Upper lobe of right lung (tissue), 1 donor: ENCODE results near the gene IQGAP2. TPM values are rescaled to one million over a fixed set of nuclear protein-coding genes. Genes with fewer than 3 reads are reported as not detected.
"Not testable (repeated sequence)": the region's sequence is repeated elsewhere in the genome, so short reads cannot be mapped to it uniquely, and the experiment has no call there.

Experiments
- ATAC-seq: fragments of 200-7000 bp; cut with Tn5 transposase; one replicate; pipeline ENCODE4 v1.9.1; 2020; ENCODE audit warnings: mild to moderate bottlenecking, moderate library complexity
- DNase-seq: peaks from one replicate; pipeline ENCODE4 v3.0.0-alpha.2; 2020
- H3K27ac ChIP-seq: fragments of 200-600 bp; one replicate; pipeline ENCODE4 v1.8.0; 2022
- H3K27me3 ChIP-seq: fragments of 200-600 bp; one replicate; pipeline ENCODE4 v1.8.0; 2022; ENCODE audit warnings: mild to moderate bottlenecking
- H3K36me3 ChIP-seq: fragments of 200-600 bp; one replicate; pipeline ENCODE4 v1.8.0; 2022
- H3K4me1 ChIP-seq: fragments of 200-600 bp; one replicate; pipeline ENCODE4 v1.8.0; 2022
- H3K4me3 ChIP-seq: fragments of 200-600 bp; one replicate; pipeline ENCODE4 v1.8.0; 2022; ENCODE audit warnings: mild to moderate bottlenecking
- H3K9me3 ChIP-seq: fragments of 200-600 bp; one replicate; pipeline ENCODE4 v1.8.0; 2022
- CTCF ChIP-seq: fragments of 200-600 bp; IDR thresholded peaks from one replicate; pipeline ENCODE4 v1.8.0; 2022; ENCODE audit warnings: antibody characterized with exemption
- intact Hi-C: fragments of 100-400 bp; cut with DNase I; formaldehyde crosslinking; loops from one replicate; pipeline ENCODE4 v1.11.0; 2022
- total RNA-seq: library from RNA; stranded (reverse); fragmentation: NEBNext Ultra II Directional; extraction: Animal tissue kit (Norgen Biotek cat#: 25700); gene quantifications from one replicate; pipeline ENCODE4 v1.2.1, GENCODE V29; 2021
- donor health status: DM: no; HTN: yes; CAD: no; lungs with severe emphysema.

The IQGAP2 gene
- total RNA-seq, 1 donor from 2014 or later = 31.0 TPM

DNA sequence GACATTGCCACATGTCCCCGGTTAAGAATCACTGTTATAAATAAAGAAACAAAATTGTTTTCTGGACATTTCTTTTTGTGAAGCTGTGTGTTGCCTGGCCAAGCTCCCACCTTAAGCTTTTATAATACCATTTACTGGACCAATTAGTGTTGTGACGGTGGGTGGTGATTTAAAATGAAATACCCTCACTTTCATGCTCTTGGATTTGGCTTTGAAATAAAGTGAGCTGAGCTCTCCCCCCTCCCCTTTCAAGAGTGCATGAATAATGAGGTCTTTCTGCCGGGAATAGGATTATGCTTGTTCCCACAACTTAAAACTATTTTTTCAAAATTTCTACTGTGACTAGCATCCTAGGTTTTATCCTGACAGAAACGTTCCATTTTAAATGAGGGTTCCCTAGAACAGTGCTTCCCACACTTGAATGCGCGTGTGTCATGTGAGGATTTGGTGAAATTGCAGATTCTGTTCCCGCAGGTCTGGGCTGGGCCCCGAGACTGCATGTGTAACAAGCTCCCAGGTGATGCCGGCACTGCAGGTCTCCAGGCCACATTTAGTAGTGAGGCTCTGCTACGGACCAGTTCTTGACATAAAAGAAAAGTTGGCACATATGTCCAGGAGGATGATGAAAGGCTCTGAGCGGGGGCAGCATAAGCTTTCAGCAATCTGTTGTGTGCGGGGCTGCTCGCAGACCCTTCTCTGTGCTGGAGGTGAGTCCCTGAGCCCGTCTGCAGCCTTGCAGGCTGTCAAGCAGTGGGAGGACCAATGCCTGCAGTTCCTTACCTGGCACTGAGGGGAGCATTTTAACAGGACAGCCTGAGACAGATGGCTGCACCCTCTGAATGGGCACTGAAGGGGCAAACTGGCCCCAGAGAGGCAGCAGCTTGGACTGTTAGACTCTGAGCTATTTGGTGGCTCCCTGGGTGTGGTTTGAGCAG lies 24.4 kb downstream of the IQGAP2 start:
- ATAC-seq (no peak), DNase-seq (no peak)
- peaks cover 5% of the 10 kb centered on the region for H3K4me1 ChIP-seq
- no peak overlapping the region for H3K27ac ChIP-seq
- intact Hi-C loops = no loop called here
- H3K4me3 ChIP-seq = no peak overlapping the region
- H3K9me3 ChIP-seq = no peaks in the 10 kb centered on the region
- TF ChIP-seq CTCF = no peak
- no peaks in the 10 kb centered on the region for H3K36me3 ChIP-seq
- no peaks in the 10 kb centered on the region for H3K27me3 ChIP-seq

DNA sequence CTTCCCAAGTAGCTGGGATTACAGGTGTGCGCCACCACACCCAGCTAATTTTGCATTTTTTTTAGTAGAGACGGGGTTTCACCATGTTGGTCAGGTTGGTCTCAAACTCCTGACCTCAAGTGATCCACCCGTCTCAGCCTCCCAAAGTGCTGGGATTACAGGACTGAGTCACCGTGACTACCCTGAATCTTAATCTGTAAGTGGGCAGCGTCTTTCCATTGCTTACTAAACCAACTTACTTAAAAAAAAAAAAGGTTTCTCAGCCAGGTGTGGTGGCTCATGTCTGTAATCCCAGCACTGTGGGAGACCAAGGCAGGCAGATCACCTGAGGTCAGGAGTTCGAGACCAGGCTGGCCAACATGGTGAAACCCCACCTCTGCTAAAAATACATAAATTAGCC lies 25.5 kb downstream of the IQGAP2 start:
- DNase-seq, H3K36me3 ChIP-seq, H3K4me1 ChIP-seq, intact Hi-C loops, ATAC-seq, H3K9me3 ChIP-seq, H3K4me3 ChIP-seq, H3K27me3 ChIP-seq, H3K27ac ChIP-seq: not testable (repeated sequence)

DNA sequence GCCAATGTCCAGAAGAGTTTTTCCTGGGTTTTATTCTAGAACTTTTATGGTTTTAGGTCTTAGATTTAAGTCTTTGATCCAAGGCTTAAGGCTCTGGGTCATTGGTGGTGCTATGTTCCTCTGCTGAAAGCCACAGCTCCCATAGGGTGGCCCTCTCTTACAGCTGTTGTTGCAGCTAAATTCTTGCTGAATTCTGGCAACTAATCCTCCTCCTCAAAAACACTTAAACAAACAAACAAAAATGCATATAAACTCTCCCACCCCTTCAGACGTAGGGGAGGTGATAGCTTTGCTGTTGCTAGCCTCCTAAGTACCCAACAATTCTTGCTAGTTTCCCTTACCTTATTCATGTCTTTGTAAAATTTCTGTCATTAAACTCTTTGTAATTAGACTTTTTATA lies 30.2 kb downstream of the IQGAP2 start:
- Histone ChIP-seq H3K4me1 (no peaks in the 10 kb centered on the region), H3K36me3 (no peaks in the 10 kb centered on the region), H3K4me3 (no peak overlapping the region), H3K27me3 (no peaks in the 10 kb centered on the region), H3K27ac (no peak overlapping the region), H3K9me3 (no peaks in the 10 kb centered on the region)
- no peak for DNase-seq
- ATAC-seq = no peak
- intact Hi-C loops = no loop called here
- no peak for TF ChIP-seq CTCF

DNA sequence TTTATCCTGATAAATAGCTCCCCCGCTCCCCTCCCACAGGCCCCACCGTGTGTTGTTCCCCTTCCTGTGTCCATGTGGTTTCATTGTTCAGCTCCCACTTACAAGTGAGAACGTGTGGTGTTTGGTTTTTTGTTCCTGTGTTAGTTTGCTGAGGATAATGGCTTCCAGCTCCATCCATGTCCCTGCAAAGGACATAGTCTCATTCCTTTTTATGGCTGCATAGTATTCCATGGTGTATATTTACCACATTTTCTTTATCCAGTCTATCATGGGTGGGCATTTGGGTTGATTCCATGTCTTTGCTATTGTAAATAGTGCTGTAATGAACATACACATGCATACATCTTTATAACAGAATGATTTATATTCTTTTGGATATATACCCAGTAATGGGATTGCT lies 34.4 kb downstream of the IQGAP2 start:
- H3K4me1 ChIP-seq, H3K9me3 ChIP-seq, H3K27me3 ChIP-seq, intact Hi-C loops, H3K4me3 ChIP-seq, H3K27ac ChIP-seq, ATAC-seq, DNase-seq, H3K36me3 ChIP-seq: not testable (repeated sequence)

- H3K9me3 ChIP-seq = no peaks in the 10 kb centered on the region
- DNase-seq (no peak), ATAC-seq (no peak)
- TF ChIP-seq CTCF = no peak
- H3K27ac ChIP-seq = no peak overlapping the region
- H3K4me1 ChIP-seq = no peaks in the 10 kb centered on the region
- intact Hi-C loops = no loop called here
- H3K27me3 ChIP-seq = no peaks in the 10 kb centered on the region
- H3K4me3 ChIP-seq = no peak overlapping the region
- H3K36me3 ChIP-seq = no peaks in the 10 kb centered on the region
These were observed 34.9 kb downstream of the IQGAP2 start for GRCh38 chr5:76438025-76438424.

DNA sequence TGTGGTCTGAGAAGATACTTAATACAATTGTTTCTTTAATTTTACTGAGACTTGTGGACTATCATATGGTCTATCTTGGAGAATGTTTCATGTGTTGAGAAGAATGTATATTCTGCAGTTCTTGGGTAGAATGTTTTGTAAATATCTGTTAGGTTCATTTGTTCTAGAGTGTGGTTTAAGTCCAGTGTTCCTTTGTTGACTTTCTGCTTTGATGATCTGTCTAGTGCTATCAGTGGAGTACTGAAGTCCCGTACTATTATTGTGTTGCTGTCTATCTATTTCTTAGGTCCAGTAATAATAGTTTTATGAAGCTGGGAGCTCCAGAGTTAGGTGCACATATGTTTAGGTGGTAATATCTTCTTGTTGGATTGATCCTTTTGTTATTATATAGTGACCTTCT lies 36.1 kb downstream of the IQGAP2 start:
- no peak for ATAC-seq
- no peak for DNase-seq

More for the DNA sequence above, 36.1 kb downstream of the IQGAP2 start:
- no peak for TF ChIP-seq CTCF
- no peaks in the 10 kb centered on the region for H3K27me3 ChIP-seq
- intact Hi-C loops = no loop called here
- no peaks in the 10 kb centered on the region for H3K9me3 ChIP-seq
- no peak overlapping the region for H3K4me3 ChIP-seq
- no peak overlapping the region for H3K27ac ChIP-seq
- no peaks in the 10 kb centered on the region for H3K36me3 ChIP-seq
- H3K4me1 ChIP-seq = peaks cover 2% of the 10 kb centered on the region
